Ascending aorta (tissue), 2 donors: Measurements from ENCODE around the gene SULT4A1. TPM values are rescaled to one million over a fixed set of nuclear protein-coding genes. Genes with fewer than 3 reads are reported as not detected.

Experiments used
- DNase-seq, 2 donors: peaks; one replicate each; pipeline ENCODE4 v3.0.0-alpha.2; 2019; ENCODE audit warnings: low spot score in 2 of 2
- H3K27ac ChIP-seq, 2 donors: fragments of 200-600 bp; sonication (generic); one replicate each; pipeline ENCODE4 v1.5.1; 2016 to 2017; ENCODE audit warnings: mild to moderate bottlenecking in 1 of 2
- H3K27me3 ChIP-seq: fragments of 200-600 bp; sonication (generic); one replicate; pipeline ENCODE4 v1.5.1; 2017
- H3K36me3 ChIP-seq, 2 donors: fragments of 200-600 bp; sonication (generic); one replicate each; pipeline ENCODE4 v1.5.1; 2016
- H3K4me1 ChIP-seq, 2 donors: fragments of 200-600 bp; sonication (generic); one replicate each; pipeline ENCODE4 v1.5.1; 2016 to 2017; ENCODE audit warnings: mild to moderate bottlenecking in 1 of 2
- H3K4me3 ChIP-seq, 2 donors: fragments of 200-600 bp; sonication (generic); one replicate each; pipeline ENCODE4 v1.5.1; 2016 to 2017; ENCODE audit warnings: mild to moderate bottlenecking in 1 of 2
- H3K9me3 ChIP-seq, 2 donors: fragments of 200-600 bp; sonication (generic); one replicate each; pipeline ENCODE4 v1.5.1; 2016
- intact Hi-C: fragments of 100-400 bp; cut with DNase I; formaldehyde crosslinking; loops from one replicate; pipeline ENCODE4 v1.15.1; 2023
- total RNA-seq: library from RNA; depleted of rRNA; stranded (reverse); fragments of >200 nt; gene quantifications from one replicate; pipeline ENCODE4 v1.1.0, GENCODE V29; 2016
- TF ChIP-seq, protein P1 (sequence below), 3 experiments: fragments of 200-600 bp in 2 of 3; fragments of 450-650 bp in 1 of 3; sonication (generic) in 2 of 3; IDR thresholded peaks; one replicate each; pipeline ENCODE4 v1.5.1; 2016 to 2019; ENCODE audit warnings: antibody characterized with exemption in 3 of 3, mild to moderate bottlenecking in 1 of 3, moderate library complexity in 1 of 3

Gene SULT4A1
- total RNA-seq, 1 donor from 2014 or later, result not detected

- H3K27me3 ChIP-seq, result no peaks in the 10 kb centered on the region
- TF ChIP-seq, protein P1, sequence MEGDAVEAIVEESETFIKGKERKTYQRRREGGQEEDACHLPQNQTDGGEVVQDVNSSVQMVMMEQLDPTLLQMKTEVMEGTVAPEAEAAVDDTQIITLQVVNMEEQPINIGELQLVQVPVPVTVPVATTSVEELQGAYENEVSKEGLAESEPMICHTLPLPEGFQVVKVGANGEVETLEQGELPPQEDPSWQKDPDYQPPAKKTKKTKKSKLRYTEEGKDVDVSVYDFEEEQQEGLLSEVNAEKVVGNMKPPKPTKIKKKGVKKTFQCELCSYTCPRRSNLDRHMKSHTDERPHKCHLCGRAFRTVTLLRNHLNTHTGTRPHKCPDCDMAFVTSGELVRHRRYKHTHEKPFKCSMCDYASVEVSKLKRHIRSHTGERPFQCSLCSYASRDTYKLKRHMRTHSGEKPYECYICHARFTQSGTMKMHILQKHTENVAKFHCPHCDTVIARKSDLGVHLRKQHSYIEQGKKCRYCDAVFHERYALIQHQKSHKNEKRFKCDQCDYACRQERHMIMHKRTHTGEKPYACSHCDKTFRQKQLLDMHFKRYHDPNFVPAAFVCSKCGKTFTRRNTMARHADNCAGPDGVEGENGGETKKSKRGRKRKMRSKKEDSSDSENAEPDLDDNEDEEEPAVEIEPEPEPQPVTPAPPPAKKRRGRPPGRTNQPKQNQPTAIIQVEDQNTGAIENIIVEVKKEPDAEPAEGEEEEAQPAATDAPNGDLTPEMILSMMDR (IDR thresholded peaks at IDR 0.05), result no peak
- no peak overlapping the region for H3K4me3 ChIP-seq
- no peaks in the 10 kb centered on the region for H3K4me1 ChIP-seq
- no peaks in the 10 kb centered on the region for H3K9me3 ChIP-seq
- DNase-seq, result no peak
- no peak overlapping the region for H3K27ac ChIP-seq
- H3K36me3 ChIP-seq, result no peaks in the 10 kb centered on the region
- intact Hi-C loops, result no loop called here
Observed at GRCh38 chr22:43901976-43902643, 39.8 kb upstream of the SULT4A1 start.

DNA sequence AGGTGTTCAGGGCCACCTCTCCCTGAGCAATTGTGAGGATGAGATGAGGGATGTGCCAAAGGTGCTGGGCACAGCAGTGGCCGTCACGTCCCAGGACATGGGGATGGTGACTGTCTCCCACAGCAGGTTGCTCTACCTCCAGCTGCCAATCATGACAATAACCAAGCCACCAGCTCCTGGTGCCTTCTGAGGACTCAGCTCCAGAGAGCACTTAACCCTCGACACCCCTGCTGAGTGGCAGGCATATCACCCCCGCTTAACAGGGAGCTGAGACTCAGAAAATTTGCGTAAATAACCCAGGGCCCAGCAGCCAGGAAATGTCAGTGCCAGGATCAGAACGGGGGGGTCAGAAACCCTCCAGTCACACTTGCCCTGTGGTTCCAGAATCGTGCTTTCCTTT, 37.9 kb upstream of the SULT4A1 start:
- intact Hi-C loops, result no loop called here
- Histone ChIP-seq H3K4me1 (no peaks in the 10 kb centered on the region), H3K27me3 (no peaks in the 10 kb centered on the region), H3K4me3 (no peak overlapping the region), H3K27ac (no peak overlapping the region), H3K36me3 (no peaks in the 10 kb centered on the region), H3K9me3 (no peaks in the 10 kb centered on the region)
- TF ChIP-seq, protein P1 (IDR thresholded peaks at IDR 0.05), result no peak
- no peak for DNase-seq

GRCh38 chr22:43897751-43898261, 35.5 kb upstream of the SULT4A1 start:
- TF ChIP-seq, protein P1 (IDR thresholded peaks at IDR 0.05), result no peak
- no peaks in the 10 kb centered on the region for H3K4me1 ChIP-seq
- no peak overlapping the region for H3K27ac ChIP-seq
- intact Hi-C loops, result no loop called here
- H3K4me3 ChIP-seq, result no peak overlapping the region
- no peaks in the 10 kb centered on the region for H3K36me3 ChIP-seq
- no peaks in the 10 kb centered on the region for H3K27me3 ChIP-seq
- no peak for DNase-seq
- H3K9me3 ChIP-seq, result no peaks in the 10 kb centered on the region

DNA sequence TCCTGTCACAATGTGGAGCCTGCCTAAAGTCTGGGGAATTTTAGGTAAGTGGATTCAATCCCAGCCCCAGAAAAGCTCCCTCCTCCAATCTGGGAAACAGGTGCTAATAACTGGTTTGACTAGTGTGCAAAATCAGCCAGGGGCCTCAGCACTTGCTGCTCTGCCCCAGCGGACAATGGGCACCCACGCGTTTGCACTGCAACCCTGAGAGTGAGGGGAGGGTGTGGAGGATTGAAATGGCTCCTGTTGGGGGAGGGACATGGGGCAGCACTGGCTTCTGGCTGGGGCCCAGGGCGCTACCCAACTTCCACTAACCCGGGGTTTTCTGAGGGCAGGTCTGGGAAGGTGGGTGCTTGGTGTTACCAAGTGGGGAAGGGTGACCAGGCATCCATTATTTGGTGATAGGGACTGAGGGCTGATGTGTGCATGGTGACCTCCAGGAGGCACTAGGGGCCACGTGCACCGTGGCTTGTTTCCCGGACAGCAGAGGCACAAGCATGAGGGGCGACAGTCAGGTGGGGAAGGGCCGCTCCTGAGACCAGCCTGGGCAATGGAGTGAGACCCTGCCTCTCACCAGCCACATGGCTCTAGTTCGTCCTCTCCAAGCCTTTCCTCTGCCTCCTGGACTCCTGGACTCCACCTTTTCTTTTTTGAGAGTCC, 33.8 kb upstream of the SULT4A1 start:
- Histone ChIP-seq H3K9me3 (no peaks in the 10 kb centered on the region), H3K4me1 (no peaks in the 10 kb centered on the region), H3K27ac (no peak overlapping the region), H3K27me3 (no peaks in the 10 kb centered on the region), H3K4me3 (no peak overlapping the region), H3K36me3 (no peaks in the 10 kb centered on the region)
- DNase-seq, result no peak
- TF ChIP-seq, protein P1 (IDR thresholded peaks at IDR 0.05), result no peak
- intact Hi-C loops, result no loop called here

DNA sequence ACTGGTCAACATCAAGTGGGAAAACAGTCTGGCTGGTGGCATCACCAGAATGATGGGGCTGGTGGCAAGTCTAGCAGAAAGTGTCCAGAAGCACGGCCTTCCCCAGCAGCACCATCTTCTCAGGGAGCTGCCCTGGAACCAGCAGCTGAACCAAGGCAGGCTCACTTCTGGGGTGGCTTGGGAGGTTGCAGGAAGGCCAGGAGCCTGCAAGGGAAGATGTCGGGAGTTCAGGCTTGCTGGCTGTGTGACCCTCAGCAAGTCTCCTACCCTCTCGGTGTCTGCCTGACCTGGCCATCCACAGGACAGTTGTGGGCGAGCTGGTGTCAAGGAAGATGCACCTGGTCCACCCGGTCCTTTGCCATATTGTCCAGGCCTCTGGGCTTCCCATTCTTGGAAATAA, 31.8 kb upstream of the SULT4A1 start:
- H3K9me3 ChIP-seq, result no peaks in the 10 kb centered on the region
- TF ChIP-seq, protein P1 (IDR thresholded peaks at IDR 0.05), result no peak
- no peaks in the 10 kb centered on the region for H3K4me1 ChIP-seq
- no peak overlapping the region for H3K4me3 ChIP-seq
- DNase-seq, result no peak
- no peaks in the 10 kb centered on the region for H3K27me3 ChIP-seq
- H3K27ac ChIP-seq, result no peak overlapping the region
- intact Hi-C loops, result no loop called here
- H3K36me3 ChIP-seq, result no peaks in the 10 kb centered on the region
